A549 treated with dexamethasone at 1 μM for 4 hours (cell line): ENCODE measurements around the gene OR51I2. TPM values are rescaled to one million over a fixed set of nuclear protein-coding genes. Genes with fewer than 3 reads are reported as not detected.

Experiments
- total RNA-seq: library from RNA; stranded (reverse); fragments of 200-300 nt; extraction: Qiagen RNA extraction; gene quantifications from 5 replicates; pipeline ENCODE4 v1.2.3, GENCODE V29; 2022

Gene OR51I2, protein sequence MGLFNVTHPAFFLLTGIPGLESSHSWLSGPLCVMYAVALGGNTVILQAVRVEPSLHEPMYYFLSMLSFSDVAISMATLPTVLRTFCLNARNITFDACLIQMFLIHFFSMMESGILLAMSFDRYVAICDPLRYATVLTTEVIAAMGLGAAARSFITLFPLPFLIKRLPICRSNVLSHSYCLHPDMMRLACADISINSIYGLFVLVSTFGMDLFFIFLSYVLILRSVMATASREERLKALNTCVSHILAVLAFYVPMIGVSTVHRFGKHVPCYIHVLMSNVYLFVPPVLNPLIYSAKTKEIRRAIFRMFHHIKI
- total RNA-seq = not detected in 5 replicates

DNA sequence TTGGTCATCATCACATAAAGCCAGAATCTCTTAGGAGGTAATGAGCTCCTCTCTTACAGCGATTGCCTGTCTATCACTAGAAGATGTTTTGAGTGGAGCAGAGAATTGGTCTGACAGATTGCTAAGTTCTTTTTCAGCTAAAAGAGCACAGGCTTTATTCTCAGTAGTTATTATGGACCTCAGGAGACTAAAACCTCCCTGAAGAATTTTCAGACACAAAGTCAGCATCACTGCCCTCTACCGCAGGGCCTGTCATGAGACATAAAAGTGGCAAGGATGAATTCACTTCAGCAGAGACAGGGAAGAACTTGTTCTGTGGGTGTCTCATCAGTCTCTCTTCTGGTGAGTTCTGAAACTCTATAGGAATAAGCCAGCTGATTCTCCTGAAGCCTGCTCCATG, at the start of gene OR51I2:
Gene OR51I2 (plus strand): TSS at position 301 of the 400 bp plus-strand sequence. CDS start 4,166 bp downstream, outside the sequence.

DNA sequence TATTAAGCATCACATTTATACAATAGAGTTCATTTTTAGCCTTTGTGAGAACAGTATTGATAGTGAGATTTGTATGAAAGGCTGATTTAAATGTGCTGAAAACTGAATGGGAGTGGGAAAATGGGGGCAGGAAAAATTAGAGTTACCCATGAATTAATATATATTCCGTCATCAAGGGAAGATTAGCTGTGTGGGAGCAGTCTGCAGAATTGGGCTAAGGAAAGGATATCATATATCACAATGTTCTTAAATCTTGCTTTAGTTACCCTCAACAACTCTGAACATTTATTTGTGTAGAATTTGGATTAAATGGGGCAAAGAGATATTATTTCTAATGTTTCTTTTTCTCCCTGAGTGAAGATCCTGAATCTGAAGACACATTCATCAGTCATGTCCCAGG, 27.3 kb upstream of the OR51I2 start, which contains the start of gene OR51Q1:
Gene OR51Q1 (plus strand): TSS at position 301 of the 400 bp plus-strand sequence. CDS start 90 bp downstream, at position 391.

DNA sequence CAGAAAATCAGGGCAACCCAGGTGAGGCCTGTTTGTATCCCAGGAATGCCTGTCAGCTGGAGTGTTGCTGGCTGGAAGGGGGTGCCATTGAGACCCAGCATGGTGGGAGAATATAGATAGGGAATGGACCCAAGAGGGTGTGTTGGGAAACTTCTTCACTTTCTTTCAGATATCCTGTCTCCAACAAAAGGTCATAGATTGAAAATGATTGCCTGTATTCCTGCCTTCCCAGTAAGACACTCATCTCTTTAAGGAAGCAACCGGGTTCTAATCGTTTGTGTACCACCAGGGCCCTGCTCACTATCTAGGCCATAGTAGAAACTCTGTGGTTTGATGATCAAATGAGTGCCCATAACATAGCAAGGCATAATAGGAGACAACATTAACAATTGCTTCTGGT, 7.7 kb upstream of the OR51I2 start, which contains the start of gene OR51I1:
Gene OR51I1 (minus strand): TSS at position 101 of the 400 bp plus-strand sequence. CDS start 0 bp downstream, at position 101.

DNA sequence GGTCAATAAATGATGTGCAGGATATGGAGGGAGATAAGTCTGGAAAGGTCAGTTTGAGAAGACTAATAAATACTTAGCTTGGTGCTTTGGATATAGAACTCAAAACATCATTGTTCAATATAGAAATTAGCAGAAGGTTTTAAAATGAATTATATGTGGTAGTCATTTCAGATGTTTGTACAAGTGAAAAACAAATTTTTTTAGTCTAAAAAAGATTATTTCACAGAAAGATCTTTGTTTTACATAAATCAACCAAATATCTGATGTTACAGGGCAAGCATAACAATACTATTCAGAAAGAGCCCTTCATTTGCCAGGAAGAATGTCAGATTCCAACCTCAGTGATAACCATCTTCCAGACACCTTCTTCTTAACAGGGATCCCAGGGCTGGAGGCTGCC, 39.3 kb downstream of the OR51I2 start, which contains the start of gene OR52D1:
Gene OR52D1 (plus strand): TSS at position 301 of the 400 bp plus-strand sequence. CDS start 22 bp downstream, at position 323.

Other genes with a start within 250 kb of the OR51I2 start
- not detected in 5 replicates for gene OR51V1, start 248.6 kb upstream of the OR51I2 start, total RNA-seq
- not detected in 5 replicates for gene HBB, start 222.3 kb upstream of the OR51I2 start, total RNA-seq
- gene HBD, start 214.8 kb upstream of the OR51I2 start, total RNA-seq = not detected in 5 replicates
- gene HBG1, start 199.5 kb upstream of the OR51I2 start, total RNA-seq = not detected in 5 replicates
- not detected in 5 replicates for gene HBG2, start 194.5 kb upstream of the OR51I2 start, total RNA-seq
- gene HBE1, start 179.4 kb upstream of the OR51I2 start, total RNA-seq = 0.09 to 0.19 TPM (median 0.11 TPM) in 4 of 5 replicates, not detected in the other
- gene OR51B4, start 147.4 kb upstream of the OR51I2 start, total RNA-seq = not detected in 5 replicates
- not detected in 5 replicates for gene OR51B2, start 125.0 kb upstream of the OR51I2 start, total RNA-seq
- gene OR51B5, start 105.8 kb upstream of the OR51I2 start, total RNA-seq = 0.06 TPM in 1 of 5 replicates, not detected in the others
- gene OR51B6, start 97.8 kb upstream of the OR51I2 start, total RNA-seq = not detected in 5 replicates
- gene OR51M1, start 65.5 kb upstream of the OR51I2 start, total RNA-seq = not detected in 5 replicates
- gene OR51Q1, start 27.2 kb upstream of the OR51I2 start, total RNA-seq = not detected in 5 replicates
- not detected in 5 replicates for gene OR51I1, start 7.8 kb upstream of the OR51I2 start, total RNA-seq
- not detected in 5 replicates for gene OR52D1, start 39.4 kb downstream of the OR51I2 start, total RNA-seq
- gene UBQLN3, start 60.6 kb downstream of the OR51I2 start, total RNA-seq = not detected in 5 replicates
- 0.05 TPM in 1 of 5 replicates, not detected in the others for gene UBQLNL, start 67.4 kb downstream of the OR51I2 start, total RNA-seq
- gene OR52H1, start 99.2 kb downstream of the OR51I2 start, total RNA-seq = not detected in 5 replicates
- gene OR52B6, start 131.6 kb downstream of the OR51I2 start, total RNA-seq = not detected in 5 replicates
- gene TRIM6, start 147.3 kb downstream of the OR51I2 start, total RNA-seq = 6.7 to 8.4 TPM (median 7.5 TPM) in 5 replicates
- gene TRIM34, start 175.7 kb downstream of the OR51I2 start, total RNA-seq = 2.6 to 2.9 TPM (median 2.7 TPM) in 5 replicates
- 8.6 to 10.0 TPM (median 9.2 TPM) in 5 replicates for gene TRIM5, start 235.8 kb downstream of the OR51I2 start, total RNA-seq
- gene TRIM22, start 240.5 kb downstream of the OR51I2 start, total RNA-seq = 0.73 to 1.5 TPM (median 0.84 TPM) in 5 replicates